Measurements from ENCODE around the gene SMARCA2.

SMARCA2 gene

DNA sequence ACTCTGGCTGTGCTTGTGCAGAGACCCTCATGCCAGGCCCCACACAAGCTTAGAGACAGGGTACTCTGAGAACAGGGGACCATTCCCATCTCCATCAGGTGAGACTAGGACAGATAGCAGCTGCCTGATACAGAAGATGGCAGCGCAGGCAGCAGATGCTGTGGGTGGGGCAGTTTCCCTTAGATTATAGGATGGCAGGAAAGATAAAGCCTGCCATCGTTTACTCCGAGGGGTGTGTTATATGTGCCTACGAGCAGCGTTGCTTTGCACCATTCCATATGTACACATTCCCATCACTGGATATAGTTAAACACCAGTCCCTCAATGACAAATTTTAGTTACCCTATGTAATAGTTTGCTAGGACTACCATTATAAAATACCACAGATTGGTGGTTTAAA is 135.2 kb downstream of the SMARCA2 start:
- Mint-ChIP-seq H3K27ac (no peak overlapping the region), H3K9me3 (peaks cover 8% of the 10 kb centered on the region), H3K27me3 (ENCODE audit: low read depth) (no peaks in the 10 kb centered on the region), H3K4me1 (ENCODE audit: low read depth) (peaks cover 8% of the 10 kb centered on the region), H3K36me3 (ENCODE audit: low read depth) (peaks cover 31% of the 10 kb centered on the region), H3K4me3 (no peak overlapping the region)

DNA sequence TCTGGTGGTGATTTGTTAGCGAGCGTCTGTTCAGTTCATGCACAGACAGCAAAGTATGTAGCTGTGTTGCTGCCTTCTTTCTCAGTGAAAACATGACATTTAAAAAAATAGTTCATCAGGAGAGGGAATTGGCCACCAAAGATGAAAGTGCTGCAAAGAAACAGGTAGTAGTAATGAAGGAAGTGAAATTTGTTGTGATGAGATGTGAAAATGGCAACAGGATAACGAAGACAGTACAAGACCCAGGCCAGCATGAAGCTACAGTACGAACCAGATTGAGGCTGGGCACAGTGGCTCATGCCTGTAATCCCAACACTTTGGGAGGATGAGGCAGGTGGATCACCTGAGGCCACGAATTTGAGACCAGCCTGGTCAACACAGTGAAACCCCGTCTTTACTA is 136.0 kb downstream of the SMARCA2 start:
- Mint-ChIP-seq H3K27me3 (ENCODE audit: low read depth) (no peaks in the 10 kb centered on the region), H3K4me3 (no peak overlapping the region), H3K36me3 (ENCODE audit: low read depth) (peaks cover 31% of the 10 kb centered on the region), H3K27ac (no peak overlapping the region), H3K9me3 (peaks cover 8% of the 10 kb centered on the region), H3K4me1 (ENCODE audit: low read depth) (peaks cover 11% of the 10 kb centered on the region)

DNA sequence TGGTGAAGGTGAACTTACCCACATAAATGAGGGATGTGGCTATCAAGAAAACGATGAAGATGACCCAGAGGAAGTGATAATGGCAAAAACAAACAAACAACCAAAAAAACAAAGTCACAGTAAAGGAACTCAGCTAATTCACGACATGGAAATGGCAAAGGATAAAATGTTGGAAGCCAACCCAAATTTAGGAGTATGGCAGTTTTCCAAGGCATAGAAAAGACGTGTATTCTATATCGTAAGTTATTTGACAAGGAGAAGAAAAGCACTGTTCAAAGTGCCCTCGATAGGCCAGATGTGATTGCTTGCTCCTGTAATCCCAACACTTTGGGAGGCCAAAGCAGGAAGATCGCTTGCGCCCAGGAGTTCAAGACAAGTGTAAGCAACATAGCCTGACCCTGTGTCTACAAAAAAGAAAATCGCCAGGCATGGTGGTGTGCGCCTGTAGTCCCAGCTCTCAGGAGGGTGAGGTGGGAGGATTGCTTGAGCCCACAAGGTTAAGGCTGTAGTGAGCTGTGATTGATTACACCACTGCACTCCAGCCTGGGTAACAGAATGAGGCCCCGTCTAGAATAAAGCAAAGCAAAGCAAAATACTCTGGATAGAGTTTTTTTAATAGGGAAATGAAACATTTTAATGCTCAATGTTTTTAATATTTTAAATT is 138.0 kb downstream of the SMARCA2 start:
- H3K4me3 Mint-ChIP-seq, result no peak overlapping the region

DNA sequence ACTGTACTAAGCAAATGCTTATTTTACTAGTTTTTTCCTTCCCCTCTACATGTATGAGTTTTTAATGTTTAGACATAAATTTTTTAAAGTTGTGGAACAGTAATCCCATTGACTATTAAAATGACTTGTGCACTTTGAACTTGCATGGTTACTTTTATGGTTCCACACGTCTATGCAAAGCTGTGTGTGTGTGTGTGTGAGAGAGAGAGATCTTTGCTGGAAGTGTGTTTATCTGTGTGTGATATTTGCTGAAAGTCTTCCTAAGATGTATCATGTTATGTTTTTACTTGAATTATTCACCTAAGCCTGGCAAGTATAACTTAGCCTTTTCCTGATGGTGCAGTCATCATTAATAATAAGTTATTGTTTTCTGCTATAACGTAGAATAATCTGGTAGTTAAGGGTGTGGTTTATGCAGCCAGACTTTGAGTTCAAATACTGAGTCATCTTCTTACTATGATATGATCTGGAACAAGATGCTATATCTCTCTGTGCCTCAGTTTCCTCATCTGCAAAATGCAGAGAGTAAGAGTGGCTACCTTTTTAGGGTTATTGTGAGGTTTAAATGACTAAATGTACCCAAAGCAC is 138.6 kb downstream of the SMARCA2 start:
- no peaks in the 10 kb centered on the region for H3K27me3 Mint-ChIP-seq (ENCODE audit: low read depth)
- no peak overlapping the region for H3K27ac Mint-ChIP-seq
- H3K4me1 Mint-ChIP-seq (ENCODE audit: low read depth), result peaks cover 23% of the 10 kb centered on the region
- no peak overlapping the region for H3K4me3 Mint-ChIP-seq
- H3K36me3 Mint-ChIP-seq (ENCODE audit: low read depth), result peaks cover 18% of the 10 kb centered on the region
- H3K9me3 Mint-ChIP-seq, result peaks cover 3% of the 10 kb centered on the region

More for the DNA sequence above, 138.0 kb downstream of the SMARCA2 start:
- Mint-ChIP-seq H3K4me1 (ENCODE audit: low read depth) (peaks cover 19% of the 10 kb centered on the region), H3K27me3 (ENCODE audit: low read depth) (no peaks in the 10 kb centered on the region), H3K36me3 (ENCODE audit: low read depth) (peaks cover 22% of the 10 kb centered on the region), H3K27ac (no peak overlapping the region), H3K9me3 (peaks cover 4% of the 10 kb centered on the region)

DNA sequence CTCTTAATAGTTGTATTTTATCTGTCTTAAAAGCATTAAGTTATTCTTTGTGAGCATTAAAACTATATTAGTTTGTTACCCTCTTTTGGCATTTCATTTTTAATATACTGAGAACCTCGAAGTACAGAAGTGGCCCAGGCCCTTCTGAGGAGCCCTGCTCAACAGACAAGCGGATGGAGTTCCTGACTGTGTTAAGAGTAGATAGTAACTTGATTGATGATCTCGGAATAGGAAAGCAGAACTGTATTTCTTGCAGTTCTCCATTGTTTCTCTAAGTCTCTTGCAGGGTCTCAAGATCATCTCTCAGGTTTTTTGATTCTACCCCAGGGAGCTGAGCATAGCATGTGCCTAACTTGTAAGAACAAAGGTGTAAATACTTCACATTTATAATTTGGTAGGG is 139.6 kb downstream of the SMARCA2 start:
- Mint-ChIP-seq H3K4me3 (no peak overlapping the region), H3K27ac (no peak overlapping the region), H3K27me3 (ENCODE audit: low read depth) (no peaks in the 10 kb centered on the region), H3K9me3 (no peaks in the 10 kb centered on the region), H3K4me1 (ENCODE audit: low read depth) (peaks cover 23% of the 10 kb centered on the region), H3K36me3 (ENCODE audit: low read depth) (peaks cover 16% of the 10 kb centered on the region)

DNA sequence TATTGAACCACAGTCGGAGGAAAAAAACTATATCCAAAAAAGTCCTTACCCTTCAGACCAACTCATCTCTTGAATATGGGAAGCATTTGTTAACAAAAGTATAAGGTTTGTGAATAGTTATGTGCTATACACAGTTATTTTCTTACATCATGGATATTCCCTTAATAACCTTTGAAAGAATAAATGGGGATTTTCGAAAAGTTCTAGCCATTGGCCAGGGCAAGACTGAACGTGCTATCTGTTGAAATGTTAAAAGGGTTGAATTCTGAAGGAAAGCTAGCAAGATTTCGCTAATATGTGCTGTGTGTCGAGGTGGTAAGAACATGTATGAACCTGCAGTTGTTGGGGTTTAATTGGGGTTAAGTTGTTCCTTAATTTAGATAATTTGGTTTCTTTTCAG is 140.8 kb downstream of the SMARCA2 start:
- Mint-ChIP-seq H3K4me3 (no peak overlapping the region), H3K36me3 (ENCODE audit: low read depth) (peaks cover 7% of the 10 kb centered on the region), H3K27ac (no peak overlapping the region), H3K27me3 (ENCODE audit: low read depth) (no peaks in the 10 kb centered on the region), H3K4me1 (ENCODE audit: low read depth) (peaks cover 31% of the 10 kb centered on the region), H3K9me3 (no peaks in the 10 kb centered on the region)

DNA sequence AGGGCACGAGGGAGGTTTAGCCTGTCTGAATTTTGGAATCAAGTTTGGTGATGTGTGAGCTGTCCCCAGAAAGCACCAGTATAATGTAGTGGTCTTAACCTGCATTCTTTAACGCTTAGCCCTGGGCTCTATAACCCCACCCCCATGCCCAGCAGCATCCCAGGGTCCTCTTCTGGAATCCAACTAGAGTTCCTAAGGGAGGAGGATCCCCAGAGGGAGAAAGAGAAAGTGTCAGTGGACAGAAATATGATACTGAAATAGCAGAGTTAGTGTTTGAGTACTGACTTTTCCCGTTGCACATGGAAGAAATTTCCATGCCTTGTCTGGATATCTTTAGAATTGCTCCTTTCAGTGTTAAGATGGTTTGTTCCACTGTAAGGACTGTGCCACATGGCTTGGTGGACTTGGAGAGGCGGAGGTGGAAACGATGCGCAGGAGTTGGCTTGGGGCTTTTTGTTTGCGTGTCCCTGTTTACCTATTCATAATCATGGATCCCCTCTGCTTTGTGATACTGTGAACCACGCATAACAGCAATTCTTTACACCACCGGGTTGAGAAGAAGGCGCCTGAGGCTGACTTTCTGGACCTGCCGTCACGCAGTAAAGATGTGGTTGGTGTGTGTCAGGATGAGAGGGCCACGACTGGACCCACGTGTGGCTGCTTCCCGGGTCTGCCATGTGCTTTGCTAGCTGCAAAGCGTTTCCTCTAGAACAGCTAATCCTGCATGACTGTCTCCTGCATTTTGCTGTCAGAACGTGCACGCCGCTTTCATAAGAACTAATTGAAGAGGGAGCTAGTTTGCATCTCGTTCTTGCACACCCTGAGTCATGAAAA is 142.3 kb downstream of the SMARCA2 start:
- no peaks in the 10 kb centered on the region for H3K9me3 Mint-ChIP-seq
- H3K4me1 Mint-ChIP-seq (ENCODE audit: low read depth), result peaks cover 33% of the 10 kb centered on the region
- H3K36me3 Mint-ChIP-seq (ENCODE audit: low read depth), result peaks cover 13% of the 10 kb centered on the region
- no peaks in the 10 kb centered on the region for H3K27me3 Mint-ChIP-seq (ENCODE audit: low read depth)
- H3K4me3 Mint-ChIP-seq, result peak overlapping the region; percentile 86
- H3K27ac Mint-ChIP-seq, result peak overlapping the region; percentile 74

DNA sequence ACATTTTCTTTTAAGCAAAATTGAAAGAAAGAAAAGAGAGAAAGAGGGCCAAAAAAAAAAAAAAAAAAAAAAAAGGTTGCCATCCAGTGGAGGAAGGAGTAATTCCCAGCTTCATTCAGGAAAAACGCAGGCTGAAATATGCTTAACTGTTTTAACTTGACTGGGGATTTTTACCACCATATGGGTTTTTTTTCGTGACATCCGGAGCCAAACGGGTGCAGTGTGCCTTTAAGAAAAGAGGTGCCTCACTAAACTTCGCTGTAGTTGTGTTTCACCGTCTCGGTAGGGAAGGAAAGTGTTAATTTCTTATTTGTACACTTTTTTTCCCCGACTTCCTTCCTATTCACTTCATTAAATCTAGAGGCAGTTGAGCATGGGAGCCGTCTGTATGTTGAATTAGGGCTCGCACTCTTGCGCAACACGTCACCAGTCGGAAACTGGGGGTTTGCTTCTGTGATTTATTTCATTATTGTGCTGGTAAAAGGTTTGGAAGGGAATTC is 143.0 kb downstream of the SMARCA2 start:
- H3K27me3 Mint-ChIP-seq (ENCODE audit: low read depth), result no peaks in the 10 kb centered on the region

DNA sequence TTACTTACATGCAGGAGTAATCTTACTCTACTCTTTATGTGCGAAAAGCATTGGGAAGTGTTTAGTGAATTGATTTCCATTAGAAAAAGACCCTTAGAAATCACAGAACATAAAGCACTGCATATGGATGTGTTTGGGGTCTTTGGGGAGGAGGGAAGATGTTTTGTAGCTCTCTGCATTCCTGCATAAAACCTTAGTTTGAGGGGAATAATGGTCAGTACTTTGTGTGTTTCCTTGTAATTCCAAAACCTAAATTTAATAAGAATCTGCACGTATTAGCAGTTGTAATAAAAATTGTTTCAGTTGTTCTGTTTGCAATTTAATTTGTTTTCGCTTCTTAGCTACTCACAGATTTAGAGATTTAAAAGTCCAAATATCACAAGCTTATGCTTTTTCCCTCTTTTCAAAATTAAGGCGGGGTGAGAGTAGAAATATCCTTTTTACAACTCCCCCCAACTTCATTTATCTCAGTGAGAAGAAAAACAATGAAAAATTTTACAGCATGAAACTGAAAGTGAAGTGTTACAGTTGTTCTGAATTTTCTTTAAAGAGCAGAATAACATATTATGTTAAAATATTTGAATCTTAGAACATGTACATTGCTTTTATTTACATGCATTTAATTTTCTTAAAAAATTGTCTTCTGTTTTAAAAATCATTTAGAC is 143.8 kb downstream of the SMARCA2 start:
- no peaks in the 10 kb centered on the region for H3K9me3 Mint-ChIP-seq
- peak overlapping the region; percentile 58 for H3K4me3 Mint-ChIP-seq
- H3K36me3 Mint-ChIP-seq (ENCODE audit: low read depth), result peaks cover 14% of the 10 kb centered on the region
- H3K27me3 Mint-ChIP-seq (ENCODE audit: low read depth), result no peaks in the 10 kb centered on the region
- H3K27ac Mint-ChIP-seq, result no peak overlapping the region
- peaks cover 33% of the 10 kb centered on the region for H3K4me1 Mint-ChIP-seq (ENCODE audit: low read depth)

More for the DNA sequence above, 143.0 kb downstream of the SMARCA2 start:
- peaks cover 33% of the 10 kb centered on the region for H3K4me1 Mint-ChIP-seq (ENCODE audit: low read depth)
- peak overlapping the region; percentile 86 for H3K4me3 Mint-ChIP-seq
- peak overlapping the region; percentile 74 for H3K27ac Mint-ChIP-seq
- peaks cover 13% of the 10 kb centered on the region for H3K36me3 Mint-ChIP-seq (ENCODE audit: low read depth)
- no peaks in the 10 kb centered on the region for H3K9me3 Mint-ChIP-seq

DNA sequence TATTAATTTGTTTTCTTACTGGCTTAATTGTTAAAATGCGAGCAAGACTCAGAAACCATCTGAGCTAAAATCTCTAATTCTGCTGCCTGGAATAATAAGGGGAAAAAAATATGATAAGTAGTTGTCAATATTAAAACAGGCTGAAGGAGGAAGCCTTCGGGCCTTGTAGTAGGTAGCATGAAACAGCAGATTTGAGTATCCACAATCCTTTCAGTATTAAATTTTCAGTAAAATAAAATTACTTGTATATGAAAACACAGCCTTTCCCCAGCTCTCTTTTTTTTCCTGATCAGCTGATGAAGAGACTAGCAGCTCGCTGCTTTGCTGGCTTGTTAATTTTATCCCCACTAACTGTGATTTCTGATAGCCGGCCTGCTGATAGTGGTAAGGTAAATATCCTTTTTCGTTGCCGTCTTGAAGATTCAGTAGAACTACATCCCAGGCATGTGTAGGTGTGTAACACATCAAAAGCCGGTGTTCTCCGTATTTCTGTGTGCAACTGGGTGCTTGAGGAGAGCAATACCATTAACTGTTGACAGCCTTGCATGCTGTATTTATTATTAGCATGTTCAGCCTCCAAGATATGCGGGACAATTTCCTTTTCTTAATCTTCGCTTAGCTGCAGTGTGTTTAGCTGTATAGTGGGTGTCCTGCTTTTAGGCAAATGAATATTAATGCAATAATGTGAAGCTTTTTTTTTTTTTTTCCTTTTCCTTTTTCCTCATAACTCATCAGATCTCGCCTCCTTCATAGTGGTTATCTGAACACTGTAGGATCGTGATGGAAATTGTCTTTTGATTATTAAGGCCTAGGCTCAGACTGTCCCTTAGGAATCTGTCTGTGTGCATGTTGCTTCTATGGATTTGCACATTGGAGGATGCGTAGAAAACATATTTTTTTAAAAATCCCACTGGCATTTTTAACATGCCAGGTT is 144.6 kb downstream of the SMARCA2 start:
- Mint-ChIP-seq H3K9me3 (no peaks in the 10 kb centered on the region), H3K27ac (no peak overlapping the region)

DNA sequence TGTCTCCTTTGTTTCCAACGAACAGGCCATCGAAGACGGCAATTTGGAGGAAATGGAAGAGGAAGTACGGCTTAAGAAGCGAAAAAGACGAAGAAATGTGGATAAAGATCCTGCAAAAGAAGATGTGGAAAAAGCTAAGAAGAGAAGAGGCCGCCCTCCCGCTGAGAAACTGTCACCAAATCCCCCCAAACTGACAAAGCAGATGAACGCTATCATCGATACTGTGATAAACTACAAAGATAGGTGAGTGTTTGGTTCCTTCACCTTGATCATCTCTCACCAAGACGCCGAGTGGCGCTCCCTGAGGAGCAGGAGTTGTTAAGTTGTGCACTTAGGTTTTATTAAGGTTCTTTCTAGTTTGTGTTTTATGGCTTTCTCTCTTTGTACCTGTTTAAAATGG is 146.5 kb downstream of the SMARCA2 start:
- Mint-ChIP-seq H3K27me3 (ENCODE audit: low read depth) (no peaks in the 10 kb centered on the region), H3K27ac (no peak overlapping the region), H3K4me1 (ENCODE audit: low read depth) (peaks cover 37% of the 10 kb centered on the region), H3K9me3 (no peaks in the 10 kb centered on the region), H3K4me3 (no peak overlapping the region), H3K36me3 (ENCODE audit: low read depth) (peaks cover 37% of the 10 kb centered on the region)

More for the DNA sequence above, 144.6 kb downstream of the SMARCA2 start:
- Mint-ChIP-seq H3K36me3 (ENCODE audit: low read depth) (peaks cover 21% of the 10 kb centered on the region), H3K4me1 (ENCODE audit: low read depth) (peaks cover 37% of the 10 kb centered on the region), H3K27me3 (ENCODE audit: low read depth) (no peaks in the 10 kb centered on the region), H3K4me3 (peak overlapping the region; percentile 48)

DNA sequence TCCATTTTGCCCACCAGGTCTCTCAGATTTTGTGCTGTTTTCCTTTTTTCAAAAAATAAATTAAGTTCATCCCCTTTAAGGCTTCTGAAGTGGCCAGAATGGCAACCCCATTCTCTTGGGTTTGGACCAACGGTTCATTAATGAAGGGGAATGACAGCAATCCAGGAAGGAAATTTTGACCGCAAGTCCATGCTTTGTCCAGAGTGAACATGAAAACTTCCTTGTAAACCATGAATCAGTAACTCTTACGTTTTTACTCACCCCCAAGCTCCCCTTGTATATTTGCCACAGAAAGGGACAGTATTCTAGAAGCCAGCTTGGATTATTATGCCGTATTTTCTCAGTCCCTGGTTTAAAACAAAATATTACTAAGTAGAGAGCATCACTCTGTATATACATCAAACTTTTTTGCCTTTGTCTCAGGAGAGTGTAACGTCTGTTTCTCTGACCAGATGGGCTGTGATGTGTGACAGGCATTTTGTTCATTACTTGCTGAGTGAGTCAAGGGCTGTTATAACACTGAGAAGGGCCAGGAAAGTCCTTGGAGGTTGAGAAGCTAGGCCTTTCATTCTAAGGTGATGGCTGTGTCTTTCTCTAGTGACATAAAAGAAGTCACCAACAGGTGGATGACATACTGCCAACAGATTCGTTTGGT is 148.2 kb downstream of the SMARCA2 start:
- H3K9me3 Mint-ChIP-seq, result no peaks in the 10 kb centered on the region
- no peaks in the 10 kb centered on the region for H3K27me3 Mint-ChIP-seq (ENCODE audit: low read depth)
- H3K4me1 Mint-ChIP-seq (ENCODE audit: low read depth), result peaks cover 23% of the 10 kb centered on the region
- no peak overlapping the region for H3K27ac Mint-ChIP-seq
- H3K36me3 Mint-ChIP-seq (ENCODE audit: low read depth), result peaks cover 42% of the 10 kb centered on the region
- no peak overlapping the region for H3K4me3 Mint-ChIP-seq

DNA sequence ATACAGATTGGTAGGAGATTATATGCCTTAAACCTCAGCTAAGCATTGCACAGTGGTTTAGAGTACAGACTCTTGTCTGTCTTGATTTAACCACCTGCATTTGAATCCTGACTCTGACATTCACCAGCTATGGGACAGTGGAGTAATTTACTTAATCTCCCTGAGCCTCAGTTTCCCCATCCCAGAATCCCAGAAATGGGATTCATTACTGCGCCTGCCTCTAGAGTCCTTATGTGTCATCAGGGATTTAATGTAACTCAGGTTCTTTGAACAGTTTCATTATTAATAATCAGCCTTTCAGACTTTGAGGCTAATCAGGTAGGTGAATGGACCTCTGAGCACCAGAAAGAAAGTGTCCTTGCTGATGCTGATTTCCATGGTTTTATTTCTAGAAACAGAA is 149.1 kb downstream of the SMARCA2 start:
- H3K36me3 Mint-ChIP-seq (ENCODE audit: low read depth), result peaks cover 47% of the 10 kb centered on the region

More for the DNA sequence above, 149.1 kb downstream of the SMARCA2 start:
- H3K4me1 Mint-ChIP-seq (ENCODE audit: low read depth), result peaks cover 24% of the 10 kb centered on the region
- no peak overlapping the region for H3K4me3 Mint-ChIP-seq
- H3K9me3 Mint-ChIP-seq, result no peaks in the 10 kb centered on the region
- no peak overlapping the region for H3K27ac Mint-ChIP-seq
- no peaks in the 10 kb centered on the region for H3K27me3 Mint-ChIP-seq (ENCODE audit: low read depth)

Data from T-helper 1 cell treated with Interleukin-12 subunit alpha and Interleukin-12 subunit beta and Interleukin-4 antibody, amounts not matched to agents 30 μg/mL and 1 μg/mL, for 36 hours (primary cell).